ENCODE measurements around the gene STK32C. TPM values are rescaled to one million over a fixed set of nuclear protein-coding genes. Genes with fewer than 3 reads are reported as not detected.

Gene STK32C
- total RNA-seq, 4 donors from 2014 or later = 4.8 to 10.9 (median 7.8) TPM

- H3K4me3 ChIP-seq = no peak overlapping the region
- TF ChIP-seq CTCF (IDR thresholded peaks at IDR 0.05) (no peak), POLR2AphosphoS5 (IDR thresholded peaks at IDR 0.05) (no peak), EP300 (IDR thresholded peaks at IDR 0.05) (no peak), POLR2A (IDR thresholded peaks at IDR 0.05; ENCODE audit: low read depth) (no peak)
- no peak for DNase-seq (ENCODE audit: extremely low spot score)
- H3K27ac ChIP-seq (replicated peaks in 1 of 4) = peak overlapping the region in 2 of 4 donors; percentile 44 to 67
- no peaks in the 10 kb centered on the region for H3K36me3 ChIP-seq
- H3K4me1 ChIP-seq = peaks cover 0 to 17% (median 15%) of the 10 kb centered on the region in 4 donors
- peaks cover 0 to 7% (median 0%) of the 10 kb centered on the region in 4 donors for H3K9me3 ChIP-seq
- H3K27me3 ChIP-seq = no peaks in the 10 kb centered on the region
- intact Hi-C loops (cut with DNase I) = no loop called here
- 80% methylated on average over 25 of the region's 25 CpGs for WGBS
Observed at GRCh38 chr10:132293813-132294520, 13.8 kb downstream of the STK32C start.

DNA sequence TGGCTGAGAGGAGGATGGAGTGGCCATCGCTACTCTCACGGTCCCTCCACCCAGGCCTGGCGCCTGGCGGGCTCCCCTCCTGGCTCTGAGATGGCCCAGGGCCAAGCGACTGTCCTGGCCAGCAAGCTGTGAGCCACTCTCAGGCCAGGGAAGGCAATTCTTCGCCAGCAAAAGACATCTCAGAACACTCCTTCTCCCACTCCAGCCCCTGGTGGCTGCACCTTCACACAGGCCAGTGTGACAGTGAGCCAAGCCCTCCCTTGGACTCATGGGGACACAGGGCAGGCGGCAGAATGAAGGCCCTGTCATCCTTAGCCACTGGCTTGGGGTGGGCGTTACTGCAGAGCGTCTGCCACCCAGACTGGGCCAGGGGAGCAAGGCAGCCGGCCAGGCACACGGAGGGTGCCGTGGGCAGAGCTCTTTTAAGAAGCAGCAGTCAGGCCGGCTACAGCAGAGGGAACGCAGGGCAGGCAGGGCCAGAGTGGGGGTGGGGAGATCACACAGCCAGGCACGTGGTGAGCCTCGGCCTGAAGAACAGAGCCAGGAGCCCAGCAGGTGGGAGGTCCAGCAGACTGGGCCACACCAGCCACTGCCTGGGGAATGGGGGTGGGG is 14.4 kb downstream of the STK32C start:
- H3K27ac ChIP-seq (replicated peaks in 1 of 4) = peak overlapping the region in 3 of 4 donors; percentile 21 to 67 (median 44)

DNA sequence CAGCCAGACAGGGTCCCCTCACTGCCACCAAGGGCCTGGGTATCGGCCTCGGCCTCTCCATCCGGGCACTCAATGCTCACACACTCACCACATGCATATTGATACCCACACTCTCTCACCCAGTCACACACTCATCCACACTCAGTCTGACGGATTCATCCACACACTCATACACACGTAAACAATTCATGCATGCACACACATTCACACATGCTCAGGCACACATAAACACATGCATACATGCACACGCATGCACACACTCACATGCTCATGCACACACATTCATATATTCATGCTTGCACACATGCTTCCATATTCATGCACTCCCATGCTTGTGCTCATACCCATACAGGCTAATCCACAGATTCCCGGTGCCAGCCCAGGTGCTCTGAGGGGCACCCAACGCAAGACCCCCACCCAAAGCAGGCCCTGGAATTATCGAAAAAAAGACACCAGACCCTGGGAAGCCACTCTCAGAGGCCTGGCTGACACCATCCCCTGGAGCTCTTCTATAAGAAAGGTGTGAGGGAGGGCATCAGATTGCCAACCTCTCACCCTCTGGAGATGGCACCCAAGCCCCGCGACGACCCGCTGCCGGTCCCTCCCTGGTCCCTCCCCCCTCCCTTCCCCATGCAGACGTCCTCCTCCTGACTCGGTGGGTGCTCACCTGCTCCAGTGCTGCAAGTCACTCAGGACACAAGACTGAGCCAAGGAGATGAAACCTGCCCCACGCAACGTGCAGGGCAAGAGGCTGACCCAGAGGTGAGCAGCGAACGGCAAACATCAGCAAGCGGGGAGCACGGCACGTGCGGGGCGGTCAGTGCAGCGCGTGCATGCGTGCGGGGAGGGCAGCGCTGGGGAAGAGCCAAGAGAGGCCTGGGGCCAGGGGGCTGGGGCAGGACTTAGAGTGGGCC is 15.2 kb downstream of the STK32C start:
- 93% methylated on average over 29 of the region's 30 CpGs for WGBS
- intact Hi-C loops (cut with DNase I) = no loop called here
- TF ChIP-seq POLR2A (IDR thresholded peaks at IDR 0.05; ENCODE audit: low read depth) (no peak), POLR2AphosphoS5 (IDR thresholded peaks at IDR 0.05) (no peak), EP300 (IDR thresholded peaks at IDR 0.05) (no peak), CTCF (IDR thresholded peaks at IDR 0.05) (no peak)
- Histone ChIP-seq H3K4me1 (peaks cover 0 to 17% (median 15%) of the 10 kb centered on the region in 4 donors), H3K4me3 (no peak overlapping the region), H3K27ac (replicated peaks in 1 of 4) (peak overlapping the region in 2 of 4 donors; percentile 44 to 67), H3K9me3 (peaks cover 0 to 15% (median 5%) of the 10 kb centered on the region in 4 donors), H3K27me3 (no peaks in the 10 kb centered on the region), H3K36me3 (no peaks in the 10 kb centered on the region)
- DNase-seq (ENCODE audit: extremely low spot score) = no peak

More for the DNA sequence above, 14.4 kb downstream of the STK32C start:
- DNase-seq (ENCODE audit: extremely low spot score) = no peak
- TF ChIP-seq EP300 (IDR thresholded peaks at IDR 0.05) (no peak), CTCF (IDR thresholded peaks at IDR 0.05) (no peak), POLR2AphosphoS5 (IDR thresholded peaks at IDR 0.05) (no peak), POLR2A (IDR thresholded peaks at IDR 0.05; ENCODE audit: low read depth) (no peak)
- Histone ChIP-seq H3K4me3 (no peak overlapping the region), H3K4me1 (peaks cover 0 to 17% (median 15%) of the 10 kb centered on the region in 4 donors), H3K27me3 (no peaks in the 10 kb centered on the region), H3K36me3 (no peaks in the 10 kb centered on the region), H3K9me3 (peaks cover 0 to 13% (median 3%) of the 10 kb centered on the region in 4 donors)
- 47% methylated on average over 14 of the region's 16 CpGs for WGBS
- intact Hi-C loops (cut with DNase I) = no loop called here

DNA sequence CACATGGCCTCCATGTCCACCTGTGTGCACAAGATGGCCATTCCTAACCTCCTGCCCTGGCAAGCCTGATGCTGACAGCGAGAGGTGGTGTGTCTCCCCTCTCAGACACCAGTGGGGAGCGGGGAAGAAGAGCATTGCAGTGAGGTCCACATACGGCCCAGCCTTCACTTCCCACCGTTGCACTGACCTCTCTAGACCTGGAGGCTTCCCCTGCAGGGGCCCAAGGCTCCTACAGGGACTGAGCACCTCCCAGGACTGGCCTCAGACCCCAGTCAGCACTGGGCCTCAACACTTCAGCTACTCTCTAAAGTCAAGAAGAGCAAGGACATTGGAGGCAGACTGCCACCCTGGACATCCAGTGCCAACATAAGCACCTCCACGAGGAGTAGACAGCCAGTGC is 15.9 kb downstream of the STK32C start:
- TF ChIP-seq POLR2A (IDR thresholded peaks at IDR 0.05; ENCODE audit: low read depth) = no peak
- no peak for TF ChIP-seq POLR2AphosphoS5 (IDR thresholded peaks at IDR 0.05)
- TF ChIP-seq EP300 (IDR thresholded peaks at IDR 0.05) = no peak
- no peak for TF ChIP-seq CTCF (IDR thresholded peaks at IDR 0.05)
- 92% methylated on average over 4 of the region's 5 CpGs for WGBS
- no peak overlapping the region for H3K27ac ChIP-seq (replicated peaks in 1 of 4)
- no peak for DNase-seq (ENCODE audit: extremely low spot score)
- H3K36me3 ChIP-seq = no peaks in the 10 kb centered on the region
- H3K27me3 ChIP-seq = no peaks in the 10 kb centered on the region
- peaks cover 0 to 17% (median 15%) of the 10 kb centered on the region in 4 donors for H3K4me1 ChIP-seq
- no peak overlapping the region for H3K4me3 ChIP-seq
- H3K9me3 ChIP-seq = peaks cover 0 to 15% (median 5%) of the 10 kb centered on the region in 4 donors
- intact Hi-C loops (cut with DNase I) = no loop called here

Measured in esophagus muscularis mucosa (tissue), 4 donors.